IPS-NIHi11 (cell line): ENCODE measurements around the gene SLC22A9.
"Not testable (repeated sequence)": the region's sequence is repeated elsewhere in the genome, so short reads cannot be mapped to it uniquely, and the experiment has no call there.

ENCODE experiments used
- DNase-seq: peaks from one replicate; pipeline ENCODE4 v3.0.0; 2012; ENCODE audit warnings: mixed read lengths, low spot score

The SLC22A9 gene

DNA sequence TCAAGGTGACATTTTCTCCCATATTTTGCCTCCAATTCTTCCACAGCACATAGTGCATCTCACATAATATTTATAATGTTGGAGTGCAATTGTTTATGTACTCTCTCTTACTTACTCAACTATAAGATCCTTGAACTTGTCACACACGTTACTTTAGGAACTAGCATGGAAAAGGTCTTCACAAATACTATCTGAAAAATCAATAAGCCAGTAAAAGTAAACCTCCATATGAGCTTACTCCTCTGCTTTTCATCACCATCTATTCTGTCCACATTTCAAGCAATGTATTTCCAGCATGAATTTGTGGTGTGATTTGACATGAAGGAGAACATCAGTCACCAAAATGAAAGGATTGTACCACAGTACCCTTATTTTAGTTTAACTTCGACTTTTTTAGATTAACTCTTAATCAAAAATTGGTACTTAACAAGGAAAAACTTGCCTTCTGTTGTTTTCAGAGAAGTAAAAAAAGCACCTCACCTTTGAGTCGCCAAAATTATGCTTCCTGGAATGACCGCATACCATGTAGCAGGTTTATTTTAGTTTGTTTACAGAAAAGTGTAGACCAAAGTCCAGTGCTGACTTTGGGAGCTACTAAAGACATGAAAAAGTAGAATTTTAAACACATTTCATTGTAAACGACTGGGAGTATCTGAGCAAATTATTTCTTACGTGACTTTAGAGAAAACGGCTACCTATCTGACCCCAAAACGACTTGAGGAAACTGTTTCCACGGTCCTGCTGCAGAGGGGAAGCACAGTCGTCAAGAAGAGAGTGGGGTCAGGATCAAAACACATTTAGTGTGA lies at the start of gene SLC22A9:
SLC22A9 (plus strand) TSS at position 621 of the 806 bp plus-strand sequence. CDS start 272 bp downstream, outside the sequence.
- no peak for DNase-seq

DNA sequence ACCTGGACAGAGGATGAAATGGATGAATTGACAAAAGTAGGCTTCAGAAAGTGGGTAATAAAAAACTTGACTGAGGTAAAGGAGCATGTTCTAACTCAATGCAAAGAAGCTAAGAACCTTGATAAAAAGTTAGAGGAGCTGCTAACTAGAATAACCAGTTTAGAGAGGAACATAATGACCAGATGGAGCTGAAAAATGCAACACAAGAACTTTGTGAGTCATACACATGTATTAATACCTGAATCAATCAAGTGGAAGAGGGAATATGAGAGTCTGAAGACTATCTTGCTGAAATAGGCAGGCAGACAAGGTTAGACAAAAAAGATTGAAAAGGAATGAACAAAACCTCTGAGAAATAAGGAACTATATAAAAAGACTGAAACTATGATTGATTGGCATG lies 47.9 kb upstream of the SLC22A9 start:
- DNase-seq = no peak

DNA sequence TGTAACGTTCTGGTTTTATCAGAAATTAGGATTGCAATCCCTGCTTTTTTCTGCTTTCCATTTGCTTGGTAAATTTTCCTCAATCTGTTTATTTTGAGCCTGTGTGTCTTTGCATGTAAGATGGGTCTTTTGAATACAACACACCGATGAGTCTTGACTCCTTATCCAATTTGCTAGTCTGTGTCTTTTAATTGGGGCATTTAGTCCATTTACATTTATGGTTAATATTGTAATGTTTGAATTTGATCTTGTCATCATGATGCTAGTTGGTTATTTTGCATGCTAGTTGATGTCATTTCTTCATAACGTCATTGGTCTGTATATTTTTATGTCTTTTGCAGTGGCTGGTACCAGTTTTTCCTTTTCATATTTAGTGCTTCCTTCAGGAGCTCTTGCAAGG lies 34.5 kb upstream of the SLC22A9 start:
- DNase-seq = not testable (repeated sequence)

DNA sequence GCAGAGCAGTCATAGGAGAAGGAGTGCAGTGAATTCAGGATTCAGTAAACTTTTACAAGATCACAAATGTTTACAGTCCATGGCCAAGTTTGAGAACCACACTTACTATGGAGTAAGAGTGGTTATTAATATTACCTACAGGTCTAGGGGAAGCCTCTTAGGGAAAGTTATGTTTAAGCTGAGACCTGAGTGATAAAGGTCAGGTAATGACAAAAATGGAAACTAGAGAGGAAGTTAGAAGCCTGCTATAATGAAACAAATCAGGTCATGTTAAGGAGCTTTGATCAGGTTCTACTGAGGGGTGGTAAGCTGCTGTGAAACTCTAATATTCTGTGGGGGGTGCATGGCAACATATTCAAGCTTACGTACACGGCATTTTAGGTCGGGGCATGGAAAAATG lies 32.5 kb upstream of the SLC22A9 start:
- DNase-seq = no peak

DNA sequence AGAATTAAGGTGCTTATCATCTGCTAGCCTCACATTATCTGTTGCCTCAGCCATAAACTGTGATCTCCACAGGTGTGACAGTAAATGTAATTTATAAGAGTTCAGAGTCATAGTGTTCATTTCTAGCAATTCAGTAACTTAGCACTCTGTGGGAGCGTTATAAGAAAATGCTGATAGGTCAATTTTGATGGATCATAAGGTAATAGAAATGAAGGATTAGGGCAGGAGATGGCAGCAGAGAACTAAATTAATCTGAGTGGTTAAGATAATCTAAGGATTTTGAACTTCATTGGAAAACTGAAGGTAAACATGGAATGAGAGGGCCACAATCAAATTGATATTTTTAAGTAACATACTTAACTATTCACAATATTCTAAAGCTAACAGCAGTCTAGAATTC lies 26.5 kb upstream of the SLC22A9 start:
- DNase-seq = no peak

DNA sequence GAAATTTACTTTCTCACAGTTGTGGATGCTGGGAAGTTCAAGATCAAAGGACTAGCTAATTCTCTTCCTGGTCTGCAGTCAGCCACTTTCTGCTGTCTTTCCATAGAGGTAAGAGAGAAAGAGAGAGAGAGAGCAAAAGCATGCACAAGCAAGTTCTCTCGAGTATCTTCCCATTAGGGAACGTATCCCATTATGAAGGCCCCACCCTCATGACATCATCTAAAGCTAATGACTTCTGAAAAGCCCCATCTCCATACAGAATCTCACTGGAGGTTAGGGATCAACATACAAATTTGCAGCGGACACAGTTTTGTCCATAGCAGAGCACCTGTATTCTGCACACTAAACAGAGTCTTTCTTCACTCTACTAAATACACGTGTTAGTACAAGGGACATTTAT lies 17.4 kb upstream of the SLC22A9 start:
- DNase-seq = no peak

DNA sequence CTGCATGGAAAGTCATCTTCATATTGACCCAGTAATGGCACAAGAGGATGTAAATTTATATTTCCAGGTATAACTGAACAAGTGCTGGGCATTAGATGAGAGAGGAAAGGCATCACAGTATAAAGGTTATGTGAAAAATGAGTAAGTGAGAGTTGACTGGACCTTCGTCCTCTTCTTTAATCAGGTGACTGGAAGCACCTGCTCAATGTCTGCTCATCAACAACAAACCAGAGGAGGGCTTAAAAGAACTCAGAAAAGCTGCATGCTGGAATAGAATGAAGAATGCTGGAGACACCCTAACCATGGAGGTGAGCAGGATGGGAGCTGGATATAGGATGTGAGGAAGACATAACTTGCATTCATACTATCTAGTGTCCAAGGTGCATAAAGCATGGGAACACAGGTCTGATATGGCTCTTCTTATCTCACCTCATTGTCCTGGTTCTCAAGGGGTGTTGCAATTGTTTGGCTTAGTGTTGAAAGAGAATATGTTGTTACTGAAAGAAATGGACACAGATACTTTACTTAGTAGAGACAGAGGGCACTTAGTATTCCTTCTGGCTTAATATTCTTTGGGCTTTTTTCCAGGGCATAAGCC lies 7.3 kb upstream of the SLC22A9 start:
- DNase-seq = no peak

DNA sequence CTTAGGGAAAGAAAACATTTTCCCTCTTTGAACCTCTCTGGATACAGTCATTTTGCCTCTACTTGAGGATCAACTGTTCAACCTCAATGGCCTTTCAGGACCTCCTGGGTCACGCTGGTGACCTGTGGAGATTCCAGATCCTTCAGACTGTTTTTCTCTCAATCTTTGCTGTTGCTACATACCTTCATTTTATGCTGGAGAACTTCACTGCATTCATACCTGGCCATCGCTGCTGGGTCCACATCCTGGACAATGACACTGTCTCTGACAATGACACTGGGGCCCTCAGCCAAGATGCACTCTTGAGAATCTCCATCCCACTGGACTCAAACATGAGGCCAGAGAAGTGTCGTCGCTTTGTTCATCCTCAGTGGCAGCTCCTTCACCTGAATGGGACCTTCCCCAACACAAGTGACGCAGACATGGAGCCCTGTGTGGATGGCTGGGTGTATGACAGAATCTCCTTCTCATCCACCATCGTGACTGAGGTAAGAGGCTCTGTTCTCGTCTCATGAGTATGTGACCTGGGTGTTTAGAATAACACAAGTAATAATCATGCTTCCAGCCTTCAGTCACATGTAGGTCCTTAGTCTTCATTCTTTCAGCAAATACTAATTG lies 495 bp downstream of the SLC22A9 start:
- no peak for DNase-seq

DNA sequence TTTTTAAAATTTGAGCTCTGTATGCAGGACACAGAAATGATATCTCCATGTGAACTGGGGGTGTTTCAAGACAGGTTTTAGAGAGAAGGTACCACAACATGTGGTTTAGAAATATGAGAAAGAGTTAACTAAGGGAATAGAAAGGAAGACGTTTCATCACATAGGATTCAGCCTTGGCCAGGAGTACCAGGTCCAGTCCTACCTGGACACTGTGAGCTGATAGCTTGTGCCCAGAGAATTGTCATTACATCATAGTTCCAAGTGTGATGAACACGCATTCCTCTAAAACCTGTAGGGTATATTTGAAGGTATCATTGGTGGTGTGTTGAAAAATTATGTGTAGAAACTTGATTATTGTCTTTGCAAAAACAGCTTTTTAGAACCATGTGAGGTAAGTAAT lies 1.8 kb downstream of the SLC22A9 start:
- no peak for DNase-seq

DNA sequence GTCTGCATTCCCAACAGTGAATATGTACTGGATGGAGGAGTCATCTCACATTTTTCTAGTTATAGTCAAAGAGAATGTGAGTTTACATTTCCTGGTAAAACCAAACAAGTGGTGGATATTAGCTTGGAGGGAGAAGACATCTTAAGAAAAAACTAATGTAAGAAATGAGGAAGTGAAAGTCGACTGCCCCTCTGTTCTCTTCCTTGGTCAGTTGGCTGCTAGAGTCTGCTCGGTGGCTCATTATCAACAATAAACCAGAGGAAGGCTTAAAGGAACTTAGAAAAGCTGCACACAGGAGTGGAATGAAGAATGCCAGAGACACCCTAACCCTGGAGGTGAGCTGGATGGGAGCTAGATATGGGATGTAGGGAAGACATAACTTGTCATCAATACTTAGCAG lies 5.8 kb downstream of the SLC22A9 start:
- no peak for DNase-seq

DNA sequence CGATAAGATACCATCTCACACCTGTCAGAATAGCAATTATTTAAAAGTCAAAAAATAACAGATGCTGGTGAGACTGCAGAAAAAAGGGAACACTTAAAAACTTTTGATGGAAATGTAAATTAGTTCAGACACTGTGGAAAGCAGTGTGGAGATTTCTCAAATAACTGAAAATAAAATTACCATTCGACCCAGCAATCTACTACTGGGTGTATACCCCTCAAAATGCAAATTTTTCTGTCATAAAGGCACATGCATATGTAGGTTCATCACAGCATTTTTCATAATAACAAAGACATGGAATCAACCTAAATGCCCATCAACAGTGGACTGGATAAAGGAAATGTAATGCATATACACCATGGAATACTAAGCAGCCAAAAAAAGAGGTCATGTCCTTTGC lies 10.5 kb downstream of the SLC22A9 start:
- no peak for DNase-seq

DNA sequence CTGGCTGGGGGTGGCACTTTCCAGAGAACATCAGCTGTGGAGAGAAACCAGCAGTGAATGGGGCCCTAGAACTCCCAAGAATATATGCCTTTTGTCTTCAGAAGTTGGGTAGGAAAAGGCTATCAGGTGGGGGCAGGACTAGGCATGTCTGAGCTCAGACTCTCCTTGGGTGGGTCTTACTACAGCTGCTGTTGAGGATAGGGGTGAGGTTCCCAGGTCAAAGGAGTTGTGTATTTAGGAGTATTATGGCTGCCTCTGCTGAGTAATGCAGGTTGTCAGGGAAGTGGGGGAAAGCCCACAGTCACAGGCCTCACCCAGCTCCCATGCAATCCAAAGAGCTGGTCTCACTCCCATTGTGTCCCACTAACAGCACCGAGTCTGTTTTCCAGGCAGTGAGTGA lies 26.1 kb downstream of the SLC22A9 start:
- DNase-seq = no peak

DNA sequence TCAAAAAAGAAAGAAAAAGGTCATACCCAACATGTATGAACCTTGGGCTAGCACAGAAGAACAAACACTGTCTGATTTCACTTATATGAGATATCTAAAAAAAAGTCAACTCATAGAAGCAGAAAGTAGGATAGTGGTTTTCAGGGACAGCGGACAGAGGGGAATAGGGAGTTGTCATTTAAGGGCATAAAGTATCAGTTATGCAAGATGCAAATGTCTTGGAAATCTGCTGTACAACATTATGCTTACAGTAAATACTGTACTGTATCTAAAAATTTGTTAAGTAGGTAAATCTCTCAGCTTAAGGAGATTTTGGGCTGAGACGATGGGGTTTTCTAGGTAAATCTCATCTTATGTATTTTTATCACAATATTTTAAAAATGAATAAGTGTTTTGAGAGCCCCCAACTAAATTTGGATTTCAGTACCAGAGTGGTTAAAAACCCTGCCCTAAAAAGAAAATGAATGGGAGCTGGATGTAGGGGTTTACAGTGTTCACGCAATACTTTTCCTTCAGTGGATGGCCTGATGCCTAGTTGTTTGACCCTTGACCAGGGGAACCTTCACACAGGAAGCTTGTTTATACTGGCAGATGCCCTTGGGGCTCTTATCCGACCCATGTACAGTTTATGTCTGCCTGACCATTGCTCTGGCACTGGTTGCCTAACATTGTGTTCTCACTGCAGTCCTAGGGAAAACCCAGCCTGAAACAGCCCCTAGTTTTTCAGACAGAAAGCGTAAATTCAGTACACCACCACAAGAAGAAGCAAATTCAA lies 34.8 kb downstream of the SLC22A9 start:
- DNase-seq = no peak

DNA sequence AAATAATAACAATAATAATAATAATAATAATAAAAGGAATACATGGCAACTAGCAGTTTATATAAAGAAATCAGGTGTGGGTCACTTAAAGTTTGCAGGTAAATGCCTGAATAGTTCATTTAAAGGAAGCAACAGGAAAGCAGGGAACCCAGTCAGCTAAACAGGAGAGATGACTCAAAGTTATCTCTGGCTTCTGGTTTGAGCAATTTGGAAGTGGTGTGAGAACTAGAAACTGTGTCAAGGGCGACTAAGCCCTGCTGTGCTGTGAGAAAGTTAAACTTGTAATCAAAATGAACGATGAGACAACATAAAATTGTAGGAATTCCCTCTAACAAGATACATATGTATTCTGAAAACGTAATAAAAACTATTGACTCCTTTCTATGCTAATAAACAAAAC lies 35.5 kb downstream of the SLC22A9 start:
- DNase-seq = no peak

DNA sequence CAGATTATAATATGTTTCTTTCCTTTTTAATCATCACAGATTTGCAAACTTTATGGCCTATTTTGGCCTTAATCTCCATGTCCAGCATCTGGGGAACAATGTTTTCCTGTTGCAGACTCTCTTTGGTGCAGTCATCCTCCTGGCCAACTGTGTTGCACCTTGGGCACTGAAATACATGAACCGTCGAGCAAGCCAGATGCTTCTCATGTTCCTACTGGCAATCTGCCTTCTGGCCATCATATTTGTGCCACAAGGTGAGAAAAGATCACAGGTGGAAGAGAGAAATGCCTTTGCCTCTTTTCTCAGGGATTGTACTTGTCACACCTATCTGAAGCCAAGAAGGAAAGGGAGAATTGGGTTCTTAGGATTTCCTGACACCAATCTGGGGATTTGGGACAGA lies 36.9 kb downstream of the SLC22A9 start:
- DNase-seq = no peak

DNA sequence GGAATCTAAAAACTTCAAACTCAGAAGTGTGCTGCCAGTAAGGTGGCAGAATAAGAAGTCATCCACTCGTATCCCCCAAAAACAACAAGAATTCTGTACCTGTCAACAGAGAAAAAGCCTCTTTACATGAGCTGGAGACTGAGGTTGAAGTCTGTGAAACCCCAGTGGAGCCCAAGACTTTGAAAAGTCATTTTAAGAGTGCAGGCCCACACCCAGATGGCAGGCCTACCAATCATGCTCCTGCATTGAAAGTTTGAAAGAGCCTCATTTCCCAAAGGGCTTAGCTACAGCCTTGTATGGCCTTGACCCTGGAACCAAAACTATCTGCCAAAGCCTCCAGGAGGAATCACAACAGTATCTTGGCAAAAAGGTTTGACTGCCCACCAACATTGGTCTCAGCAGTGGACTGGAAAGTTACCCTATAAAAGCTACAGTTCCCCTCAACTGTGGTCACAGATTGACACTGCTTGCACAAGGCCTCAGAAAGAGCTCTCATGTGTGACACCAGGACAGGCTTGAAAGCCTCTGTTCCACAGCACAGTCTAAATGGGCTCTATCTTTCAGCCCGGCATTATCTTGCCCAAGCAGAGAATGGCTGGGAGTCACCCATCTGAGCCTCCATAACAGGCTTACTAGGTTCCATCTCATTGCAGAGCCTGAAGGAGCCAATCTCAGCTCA lies 47.7 kb downstream of the SLC22A9 start:
- no peak for DNase-seq

DNA sequence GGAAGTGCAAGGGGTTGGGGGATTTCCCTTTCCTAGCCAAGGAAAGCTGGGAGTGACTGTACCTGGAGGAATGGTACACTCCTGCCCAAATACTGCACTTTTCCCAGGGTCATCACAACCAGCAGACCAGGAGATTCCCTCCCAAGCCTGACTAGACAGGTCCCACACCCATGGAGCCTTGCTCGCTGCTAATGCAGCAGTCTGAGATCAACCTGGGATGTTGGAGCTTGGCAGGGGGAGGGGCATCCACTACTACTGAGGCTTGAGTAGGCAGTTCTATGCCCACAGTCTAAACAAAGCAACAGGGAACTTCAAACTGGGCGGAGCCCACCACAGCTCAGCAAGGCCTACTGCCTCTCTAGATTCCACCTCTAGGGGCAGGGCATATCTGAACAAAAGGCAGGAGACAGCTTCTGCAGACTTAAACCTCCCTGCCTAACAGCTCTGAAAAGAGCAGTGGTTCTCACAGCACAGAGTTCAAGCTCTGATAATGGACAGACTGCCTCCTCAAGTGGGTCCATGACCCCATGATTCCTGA lies 58.5 kb downstream of the SLC22A9 start:
- DNase-seq = peak; percentile 10

DNA sequence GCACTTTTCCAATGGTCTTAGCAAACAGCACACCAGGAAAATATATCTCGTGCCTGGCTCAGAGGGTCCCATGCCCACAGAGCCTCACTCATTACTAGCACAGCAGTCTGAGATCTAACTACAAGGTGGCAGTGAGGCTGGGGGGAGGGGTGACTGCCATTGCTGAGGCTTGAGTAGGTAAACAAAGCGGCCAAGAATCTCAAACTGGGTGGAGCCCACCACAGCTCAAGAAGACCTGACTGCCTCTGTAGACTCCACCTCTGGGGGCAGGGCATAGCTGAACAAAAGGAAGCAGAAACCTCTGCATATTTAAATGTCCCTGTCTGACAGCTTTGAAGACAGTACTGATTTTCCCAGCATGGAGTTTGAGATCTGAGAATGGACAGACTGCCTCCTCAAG lies 61.1 kb downstream of the SLC22A9 start:
- not testable (repeated sequence) for DNase-seq

DNA sequence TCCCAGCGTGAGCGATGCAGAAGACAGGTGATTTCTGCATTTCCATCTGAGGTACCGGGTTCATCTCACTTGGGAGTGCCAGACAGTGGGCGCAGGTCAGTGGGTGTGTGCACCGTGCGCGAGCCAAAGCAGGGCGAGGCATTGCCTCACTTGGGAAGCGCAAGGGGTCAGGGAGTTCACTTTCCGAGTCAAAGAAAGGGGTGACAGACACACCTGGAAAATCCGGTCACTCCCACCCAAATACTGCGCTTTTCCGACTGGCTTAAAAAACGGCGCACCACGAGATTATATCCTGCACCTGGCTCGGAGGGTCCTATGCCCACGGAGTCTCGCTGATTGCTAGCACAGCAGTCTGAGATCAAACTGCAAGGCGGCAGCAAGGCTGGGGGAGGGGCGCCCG lies 65.8 kb downstream of the SLC22A9 start:
- not testable (repeated sequence) for DNase-seq

DNA sequence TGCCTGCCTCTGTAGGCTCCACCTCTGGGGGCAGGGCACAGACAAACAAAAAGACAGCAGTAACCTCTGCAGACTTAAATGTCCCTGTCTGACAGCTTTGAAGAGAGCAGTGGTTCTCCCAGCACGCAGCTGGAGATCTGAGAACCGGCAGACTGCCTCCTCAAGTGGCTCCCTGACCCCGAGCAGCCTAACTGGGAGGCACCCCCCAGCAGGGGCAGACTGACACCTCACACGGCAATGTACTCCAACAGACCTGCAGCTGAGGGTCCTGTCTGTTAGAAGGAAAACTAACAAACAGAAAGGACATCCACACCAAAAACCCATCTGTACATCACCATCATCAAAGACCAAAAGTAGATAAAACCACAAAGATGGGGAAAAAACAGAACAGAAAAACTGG lies 66.2 kb downstream of the SLC22A9 start:
- not testable (repeated sequence) for DNase-seq

DNA sequence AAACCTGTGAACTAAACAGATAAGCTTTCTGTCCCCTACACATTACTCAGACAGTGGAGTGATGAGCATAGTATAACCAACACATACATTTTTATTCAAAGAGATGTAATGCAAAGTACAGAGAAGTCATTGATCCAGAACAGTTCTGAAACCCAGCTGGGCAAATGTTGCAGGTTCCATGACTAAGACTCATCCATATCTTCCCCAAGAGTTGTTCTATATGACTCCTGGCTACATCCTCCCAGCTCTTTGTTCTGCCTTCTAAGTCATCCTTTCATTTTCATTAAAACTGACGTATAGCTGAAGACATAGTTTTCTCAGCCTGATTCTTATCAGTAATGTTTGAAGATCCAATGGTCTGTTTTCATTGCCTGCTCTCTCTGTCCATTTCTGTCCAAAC lies 74.1 kb downstream of the SLC22A9 start:
- DNase-seq = no peak

DNA sequence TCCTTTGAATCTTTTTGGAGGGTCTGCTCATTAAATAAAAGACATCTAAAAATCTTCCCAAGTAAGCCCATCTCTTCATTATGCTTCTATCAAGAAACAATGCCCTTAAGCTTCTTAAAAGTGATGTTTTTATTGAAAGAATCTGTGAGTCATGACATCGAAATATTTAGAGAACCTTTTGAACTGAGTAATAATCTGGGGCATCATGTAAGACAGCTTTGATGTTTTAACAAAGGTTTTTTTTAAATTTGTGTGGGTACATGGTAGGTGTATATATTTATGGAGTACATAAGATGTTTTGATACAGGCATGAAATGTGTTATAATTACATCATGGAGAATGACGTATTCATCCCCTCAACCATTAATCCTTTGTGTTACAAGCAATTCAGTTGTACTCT lies 74.6 kb downstream of the SLC22A9 start:
- no peak for DNase-seq
